Left cardiac atrium (tissue), 4 donors: Measurements from ENCODE around the gene ACAA1. TPM values are rescaled to one million over a fixed set of nuclear protein-coding genes. Genes with fewer than 3 reads are reported as not detected.
A peak's percentile ranks its signal among the peaks of the same experiment; 100 is the strongest.

Source experiments
- ATAC-seq, 2 donors: fragments of 200-7000 bp; cut with Tn5 transposase; one replicate each; pipeline ENCODE4 v1.9.1; 2020; ENCODE audit warnings: mild to moderate bottlenecking in 2 of 2, moderate library complexity in 2 of 2
- DNase-seq: peaks from one replicate; pipeline ENCODE4 v3.0.0-alpha.2; 2020
- intact Hi-C, 2 donors: fragments of 100-400 bp; cut with DNase I; formaldehyde crosslinking; loops; one replicate each; pipeline versions ENCODE4 v1.14.1 to v1.15.1; 2022 to 2023
- total RNA-seq, 2 donors: library from RNA; stranded (reverse); fragmentation: NEBNext Ultra II Directional; extraction: Animal tissue kit (Norgen Biotek cat#: 25700); gene quantifications; one replicate each; pipeline ENCODE4 v1.2.1, GENCODE V29; 2021
- donor health status: DM: no; HTN: yes; CAD: no.
- donor health status: DM: no; HTN: yes; CAD: no; lungs with severe emphysema.
- donor health status: DM: yes; HTN: yes; CAD: no.
- donor health status: Dilated cardiomyopathy.

Gene ACAA1
- total RNA-seq, 2 donors from 2014 or later = 73.8 to 80.8 TPM

DNA sequence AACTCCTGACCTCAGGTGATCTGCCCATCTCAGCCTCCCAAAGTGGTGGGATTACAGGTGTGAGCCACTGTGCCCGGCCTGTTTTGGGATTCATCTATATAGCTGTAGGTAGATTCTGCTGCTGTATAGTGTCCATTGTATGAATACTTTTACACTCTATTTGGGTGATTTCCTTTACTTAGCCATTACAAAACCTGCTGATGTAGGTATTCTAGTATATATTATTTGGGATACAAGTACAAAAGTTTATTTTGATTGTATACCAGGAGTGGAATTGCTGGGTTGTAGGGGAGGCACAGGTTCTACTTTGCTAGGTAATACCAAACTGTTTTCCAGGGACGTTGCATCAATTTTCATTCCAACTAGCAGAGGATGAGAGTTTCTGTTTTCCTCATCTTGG, 18.9 kb upstream of the ACAA1 start:
- intact Hi-C loops = no loop called here
- no peak for DNase-seq
- no peak for ATAC-seq

- DNase-seq (no peak), ATAC-seq (no peak)
- intact Hi-C loops = no loop called here
These were observed 17.8 kb upstream of the ACAA1 start for GRCh38 chr3:38154625-38155255.

DNA sequence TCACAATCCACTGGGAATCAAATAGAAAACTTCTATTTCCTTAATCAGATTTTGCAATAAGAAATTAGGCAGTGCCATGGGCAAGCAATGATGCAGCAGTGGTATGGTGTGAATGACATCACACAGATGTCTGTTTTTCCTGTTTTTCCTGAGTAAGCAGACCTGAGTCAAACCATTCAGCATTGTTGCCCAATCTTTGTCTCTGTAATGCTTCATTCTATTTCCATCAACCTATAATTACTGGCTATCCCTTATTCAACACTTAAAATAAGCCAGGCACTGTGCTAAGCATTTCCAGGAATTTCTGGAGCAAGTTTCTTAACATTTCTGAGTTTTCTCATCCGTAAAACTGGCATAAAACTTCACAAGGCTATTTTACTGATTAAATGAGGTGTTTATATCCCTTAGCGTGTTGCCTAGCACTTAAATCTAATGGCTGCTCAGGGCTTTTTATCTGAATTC, 17.1 kb upstream of the ACAA1 start:
- intact Hi-C loops = no loop called here
- DNase-seq (no peak), ATAC-seq (peak; percentile 59 to 87)

DNA sequence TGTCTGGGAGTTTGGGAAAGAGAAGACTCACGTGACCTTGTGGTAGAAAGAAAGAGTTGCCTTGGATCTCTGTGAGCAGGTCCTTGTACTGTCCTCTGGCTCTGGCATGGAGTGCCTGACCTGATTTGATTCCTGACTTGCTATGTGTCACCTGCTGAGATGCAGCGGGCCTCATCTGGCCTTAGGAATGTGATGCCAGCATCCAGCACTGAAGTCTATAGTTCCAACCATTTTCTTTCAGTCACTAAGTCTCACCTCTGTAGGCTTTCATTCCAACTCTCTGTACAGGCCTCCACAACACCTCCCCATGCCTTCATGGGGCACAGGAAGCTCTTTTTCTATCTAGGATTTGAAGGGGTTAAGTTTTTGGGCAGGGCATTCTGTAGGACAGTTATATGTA, 16.3 kb upstream of the ACAA1 start:
- ATAC-seq = no peak
- intact Hi-C loops = no loop called here

GRCh38 chr3:38152609-38153008, 15.7 kb upstream of the ACAA1 start:
- intact Hi-C loops = no loop called here
- DNase-seq = no peak
- ATAC-seq = no peak

More for the DNA sequence above, 16.3 kb upstream of the ACAA1 start:
- DNase-seq = no peak

GRCh38 chr3:38151667-38152265, 14.8 kb upstream of the ACAA1 start:
- intact Hi-C loops = no loop called here
- no peak for DNase-seq
- peak in 1 of 2 donors; percentile 9 for ATAC-seq

DNA sequence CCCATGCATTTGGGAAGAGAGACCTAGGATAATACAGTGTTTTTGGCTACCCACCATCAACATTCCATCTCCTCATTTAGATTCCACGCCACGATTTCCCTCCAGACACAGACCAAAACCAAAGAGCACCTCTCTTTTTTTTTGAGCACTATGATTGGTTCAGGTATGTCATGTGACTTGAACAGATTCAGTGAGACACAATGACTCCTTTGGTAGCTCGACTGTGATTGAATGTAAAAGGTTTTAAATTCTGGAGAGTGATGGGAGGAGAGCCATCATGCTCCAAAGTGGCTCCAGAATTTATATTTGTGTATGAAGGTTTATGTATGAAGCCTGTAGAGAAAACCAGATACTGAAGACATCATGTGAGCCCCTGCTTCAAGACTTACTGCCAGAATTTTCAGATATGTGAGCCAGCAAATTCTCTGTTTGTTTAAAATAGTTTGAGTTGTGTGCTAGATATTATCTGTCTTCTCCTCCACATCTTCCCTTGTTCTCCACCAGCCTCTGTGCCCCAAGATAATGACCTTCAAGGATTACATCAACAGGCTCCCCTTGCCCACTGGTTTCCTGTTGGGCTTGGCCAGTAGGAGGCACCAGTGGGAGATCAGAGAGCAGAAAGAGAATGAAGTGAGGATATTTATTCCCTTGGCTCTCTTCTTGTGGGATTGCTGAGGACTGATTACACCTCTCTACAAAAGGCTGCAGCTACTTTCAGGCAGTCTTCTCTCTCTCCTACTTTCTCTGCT, 14.0 kb upstream of the ACAA1 start:
- ATAC-seq = no peak
- intact Hi-C loops = no loop called here
- no peak for DNase-seq

DNA sequence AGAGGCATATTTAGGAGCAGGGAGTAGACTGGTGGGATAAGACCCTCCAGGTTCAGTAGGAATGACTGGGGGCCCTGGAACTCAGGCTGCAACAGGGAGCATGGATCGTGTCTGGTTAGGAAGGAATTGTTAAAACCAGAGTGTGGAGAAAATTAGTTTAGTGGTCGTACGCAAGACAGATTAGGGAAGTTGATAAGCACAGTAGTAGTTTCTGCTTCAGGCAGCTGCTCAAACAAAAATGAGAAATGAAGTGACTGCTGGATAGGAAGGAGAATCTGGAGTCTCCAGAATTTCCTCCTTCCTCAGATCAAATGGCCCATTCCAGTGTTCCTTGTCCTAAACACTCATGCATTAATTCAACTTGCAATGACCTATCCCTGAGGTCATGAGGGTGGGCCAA, 12.8 kb upstream of the ACAA1 start:
- ATAC-seq = no peak
- intact Hi-C loops = no loop called here
- no peak for DNase-seq

DNA sequence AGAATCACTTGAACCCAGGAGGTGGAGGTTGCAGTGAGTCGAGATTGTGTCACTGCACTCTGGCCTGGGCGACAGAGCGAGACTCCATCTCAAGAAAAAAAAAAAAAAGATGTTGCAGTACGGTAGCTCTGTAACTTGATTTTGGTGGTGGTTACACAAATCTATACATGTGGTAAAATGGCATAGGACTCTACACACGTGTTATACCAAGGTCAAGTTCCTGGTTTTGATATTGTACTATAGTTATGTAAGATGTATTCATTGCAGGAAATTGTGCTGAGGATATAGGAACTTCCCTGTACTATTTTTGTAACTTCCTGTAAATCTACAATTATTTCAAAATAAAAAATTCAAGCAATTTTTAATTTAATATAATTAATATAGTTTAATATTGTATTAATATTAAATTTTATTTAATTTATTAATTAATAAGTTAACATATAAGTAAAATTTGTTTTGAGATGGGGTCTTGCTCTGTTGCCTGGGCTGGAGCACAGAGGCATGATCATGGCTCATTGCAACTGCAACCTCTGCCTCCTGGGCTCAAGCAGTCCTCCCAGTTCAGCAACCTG, 11.5 kb upstream of the ACAA1 start:
- intact Hi-C loops = no loop called here
- ATAC-seq (peak in 1 of 2 donors; percentile 38), DNase-seq (no peak)

DNA sequence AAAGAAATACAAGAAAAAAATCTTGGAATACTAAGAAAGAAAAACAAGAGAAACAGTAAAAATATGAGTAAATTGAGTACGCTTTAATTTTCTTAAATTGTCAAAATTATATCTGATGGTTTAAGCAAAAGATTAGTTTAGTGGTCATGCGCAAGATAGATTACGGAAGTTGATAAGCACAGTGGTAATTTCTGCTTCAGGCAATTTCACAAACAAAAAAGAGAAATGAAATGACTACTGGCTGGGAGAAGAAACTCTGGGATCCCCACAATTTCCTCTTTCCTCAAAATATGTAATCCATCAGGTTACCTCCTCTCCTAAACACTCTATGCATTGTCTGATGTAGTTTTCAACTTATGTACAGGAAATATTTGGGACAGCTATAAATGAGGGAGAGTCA, 10.5 kb upstream of the ACAA1 start:
- intact Hi-C loops = no loop called here
- ATAC-seq = no peak
- no peak for DNase-seq

DNA sequence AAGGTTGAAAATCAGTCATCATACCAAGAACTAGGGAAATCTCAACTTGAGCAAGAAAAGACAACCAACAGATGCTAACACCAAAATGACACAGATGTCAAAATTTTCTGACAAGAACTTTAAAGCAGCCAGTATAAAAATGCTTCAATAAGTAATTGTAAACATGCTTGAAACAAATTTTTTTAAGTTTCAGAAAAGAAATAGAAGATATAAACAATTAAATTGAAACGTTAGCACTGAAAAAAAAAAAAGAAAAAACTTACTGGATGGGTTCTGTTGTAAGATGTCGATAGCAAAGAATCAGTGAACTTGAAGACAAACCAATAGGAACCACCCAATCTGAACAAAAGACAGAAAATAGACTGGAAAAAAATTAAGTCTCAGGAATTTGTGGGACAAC, 9.6 kb upstream of the ACAA1 start:
- DNase-seq (no peak), ATAC-seq (no peak)
- intact Hi-C loops = no loop called here

- DNase-seq = no peak
- ATAC-seq = no peak
- intact Hi-C loops = no loop called here
These were observed 6.6 kb upstream of the ACAA1 start for GRCh38 chr3:38143511-38143910.

GRCh38 chr3:38142959-38143358, 6.0 kb upstream of the ACAA1 start:
- ATAC-seq (no peak), DNase-seq (no peak)
- intact Hi-C loops = no loop called here

- intact Hi-C loops = no loop called here
- DNase-seq (no peak), ATAC-seq (no peak)
These were observed 5.0 kb upstream of the ACAA1 start for GRCh38 chr3:38141952-38142273.

DNA sequence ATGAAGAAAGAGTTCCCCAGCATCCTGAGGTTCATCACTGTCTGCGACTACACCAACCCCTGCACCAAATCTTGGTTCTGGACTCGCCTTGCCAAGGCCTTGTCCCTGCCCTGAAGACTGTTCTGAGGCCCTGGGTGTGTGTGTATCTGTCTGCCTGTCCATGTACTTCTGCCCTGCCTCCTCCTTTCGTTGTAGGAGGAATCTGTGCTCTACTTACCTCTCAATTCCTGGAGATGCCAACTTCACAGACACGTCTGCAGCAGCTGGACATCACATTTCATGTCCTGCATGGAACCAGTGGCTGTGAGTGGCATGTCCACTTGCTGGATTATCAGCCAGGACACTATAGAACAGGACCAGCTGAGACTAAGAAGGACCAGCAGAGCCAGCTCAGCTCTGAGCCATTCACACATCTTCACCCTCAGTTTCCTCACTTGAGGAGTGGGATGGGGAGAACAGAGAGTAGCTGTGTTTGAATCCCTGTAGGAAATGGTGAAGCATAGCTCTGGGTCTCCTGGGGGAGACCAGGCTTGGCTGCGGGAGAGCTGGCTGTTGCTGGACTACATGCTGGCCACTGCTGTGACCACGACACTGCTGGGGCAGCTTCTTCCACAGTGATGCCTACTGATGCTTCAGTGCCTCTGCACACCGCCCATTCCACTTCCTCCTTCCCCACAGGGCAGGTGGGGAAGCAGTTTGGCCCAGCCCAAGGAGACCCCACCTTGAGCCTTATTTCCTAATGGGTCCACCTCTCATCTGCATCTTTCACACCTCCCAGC, 4.4 kb upstream of the ACAA1 start:
- no peak for DNase-seq
- no peak for ATAC-seq
- intact Hi-C loops = no loop called here

DNA sequence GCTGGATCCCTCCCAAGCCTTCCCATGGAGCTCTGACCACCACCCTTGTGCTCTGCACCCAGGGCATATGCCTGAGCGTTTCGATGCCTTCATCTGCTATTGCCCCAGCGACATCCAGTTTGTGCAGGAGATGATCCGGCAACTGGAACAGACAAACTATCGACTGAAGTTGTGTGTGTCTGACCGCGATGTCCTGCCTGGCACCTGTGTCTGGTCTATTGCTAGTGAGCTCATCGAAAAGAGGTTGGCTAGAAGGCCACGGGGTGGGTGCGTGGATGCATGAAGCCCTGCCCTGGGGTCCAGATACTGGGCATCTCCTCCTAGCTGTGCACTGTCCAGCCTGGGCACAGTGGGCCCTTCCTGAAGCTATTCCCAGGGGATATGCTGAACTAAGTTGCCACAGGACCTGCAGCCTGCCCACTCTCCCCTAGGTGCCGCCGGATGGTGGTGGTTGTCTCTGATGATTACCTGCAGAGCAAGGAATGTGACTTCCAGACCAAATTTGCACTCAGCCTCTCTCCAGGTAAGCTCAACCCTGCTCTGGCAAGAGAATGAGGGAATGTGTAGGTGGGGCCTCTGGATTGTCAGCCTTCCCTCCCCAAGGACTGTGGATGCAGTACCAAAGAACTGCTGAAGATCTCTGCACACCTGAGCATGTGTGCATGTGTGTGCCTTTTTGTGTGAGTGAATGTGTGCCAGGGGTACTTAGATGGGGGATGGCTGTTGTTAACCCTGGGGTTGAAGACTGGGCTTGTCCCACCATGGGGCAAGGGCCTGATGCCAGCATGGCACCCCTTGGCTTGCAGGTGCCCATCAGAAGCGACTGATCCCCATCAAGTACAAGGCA, 3.6 kb upstream of the ACAA1 start:
- intact Hi-C loops = no loop called here
- DNase-seq = no peak
- ATAC-seq = no peak

DNA sequence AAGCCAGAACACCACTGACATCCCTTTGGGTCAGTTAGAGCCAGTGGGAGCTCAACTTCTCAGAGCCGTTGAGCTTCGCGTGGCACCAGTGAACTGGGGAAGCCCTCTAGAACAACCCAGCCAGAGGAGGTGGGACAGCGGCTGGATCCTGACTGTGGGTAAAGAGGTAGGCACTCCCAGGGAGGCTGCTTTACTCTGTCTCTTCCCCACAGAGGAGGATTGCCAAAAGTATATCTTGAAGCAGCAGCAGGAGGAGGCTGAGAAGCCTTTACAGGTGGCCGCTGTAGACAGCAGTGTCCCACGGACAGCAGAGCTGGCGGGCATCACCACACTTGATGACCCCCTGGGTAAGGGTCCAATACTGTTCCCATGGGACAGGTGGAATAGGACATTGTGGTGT, 2.7 kb upstream of the ACAA1 start:
- DNase-seq (no peak), ATAC-seq (no peak)
- intact Hi-C loops = loop anchor here in 1 of 2 donors (10.0 kb wide), 1 partner anchor 105 kb away; no protein-coding TSS in a partner anchor

- DNase-seq (no peak), ATAC-seq (no peak)
- intact Hi-C loops = loop anchor here in 1 of 2 donors (10.0 kb wide), 1 partner anchor 106 kb away; no protein-coding TSS in a partner anchor
These were observed 2.3 kb upstream of the ACAA1 start for GRCh38 chr3:38139191-38139590.
